ENCODE results near the gene SRP68. TPM values are rescaled to one million over a fixed set of nuclear protein-coding genes. Genes with fewer than 3 reads are reported as not detected.

SRP68 gene
- total and polyA plus RNA-seq, 2 of the 8 experiments (the other 6 are each of a cell fraction or from before 2014, with no cell fraction given), result 57.7 to 83.5 TPM

DNA sequence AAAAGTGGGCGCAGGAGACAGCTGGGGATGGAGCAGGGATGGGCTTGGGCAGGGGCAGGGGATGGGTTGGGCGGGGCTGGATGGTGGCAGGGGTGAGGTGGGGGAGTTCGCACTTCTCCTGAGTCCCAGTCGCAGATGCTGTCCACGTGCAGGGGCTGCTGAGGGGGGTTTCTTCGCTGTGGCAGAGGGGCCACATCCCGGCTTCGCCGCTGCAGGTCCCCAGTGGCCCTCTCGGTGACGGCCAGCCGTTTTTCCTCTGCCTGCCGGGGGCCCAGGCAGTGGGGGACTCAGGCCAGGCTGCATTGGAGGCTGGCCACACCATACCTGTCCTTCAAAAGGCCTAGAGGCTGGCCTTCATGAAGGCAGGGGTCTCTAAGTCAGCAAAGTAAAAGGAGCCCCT is 53.5 kb downstream of the SRP68 start:
- H3K4me2 ChIP-seq (ENCODE audit: insufficient read depth in 1 of 2, low read depth in 2 of 2, low read length in 2 of 2), result no peak overlapping the region
- H3K27me3 ChIP-seq (replicated peaks in 1 of 4; ENCODE audit: control insufficient read depth in 3 of 4, extremely low read depth in 1 of 4, insufficient read depth in 3 of 4, low read length in 3 of 4), result no peaks in the 10 kb centered on the region; a peak in 1 of 7 replicates
- no peak overlapping the region for H2BK20ac ChIP-seq (ENCODE audit: low read length)
- H3K9ac ChIP-seq (replicated peaks in 1 of 4; ENCODE audit: extremely low read depth in 1 of 4, low read depth in 3 of 4, low read length in 3 of 4), result no peak overlapping the region
- no peaks in the 10 kb centered on the region for H3K9me3 ChIP-seq (ENCODE audit: insufficient read depth in 2 of 2, low read depth in 1 of 2, low read length in 1 of 2)
- no peak overlapping the region for H2AFZ ChIP-seq (ENCODE audit: low read length)
- POLR2A ChIA-PET (ENCODE audit: partially characterized antibody), result interaction anchor here (1.1 to 1.9 kb wide), 2 partner anchors 11 kb away, joined by 4 to 6 read pairs; no protein-coding TSS in a partner anchor
- H2BK120ac ChIP-seq (replicated peaks; ENCODE audit: low read depth, low read length), result no peak overlapping the region
- H3K79me1 ChIP-seq (ENCODE audit: low read depth, low read length), result no peaks in the 10 kb centered on the region
- WGBS, 2 experiments (ENCODE audit: extremely low coverage in 1 of 2, insufficient coverage in 1 of 2, insufficient read length in 1 of 2, insufficient replicate concordance in 2 of 2, low coverage in 1 of 2, low lambda C conversion rate in 2 of 2, missing lambda C conversion rate in 1 of 2), result 87% methylated on average over 8 of the region's 13 CpGs; no CpG with 5 or more reads in 1 of the 2 experiments
- CTCF ChIA-PET (ENCODE audit: partially characterized antibody), result interaction anchor here (0.6 to 32.0 kb wide), 9 partner anchors 10 to 394 kb away, joined by 3 to 885 read pairs (median 6); partner anchors contain the start of genes CDK3, MRPL38 and TRIM65
- no peak overlapping the region for H3K56ac ChIP-seq (replicated peaks; ENCODE audit: insufficient read length, low read depth, low read length)
- H3K79me2 ChIP-seq (ENCODE audit: control insufficient read depth in 1 of 2, insufficient read depth in 2 of 2, low read length in 2 of 2), result no peaks in the 10 kb centered on the region
- no peak overlapping the region for H2AK5ac ChIP-seq (ENCODE audit: low read depth, low read length)
- H4K5ac ChIP-seq (ENCODE audit: insufficient read length, low read depth, low read length), result no peak overlapping the region
- H2BK15ac ChIP-seq (ENCODE audit: low read length), result no peak overlapping the region
- no peak for DNase-seq (ENCODE audit: low read depth in 1 of 2, low spot score in 2 of 2)
- H3K23me2 ChIP-seq (ENCODE audit: low read depth, low read length), result no peaks in the 10 kb centered on the region
- H4K91ac ChIP-seq (replicated peaks; ENCODE audit: insufficient read length, low read length), result no peak overlapping the region
- H3K4me3 ChIP-seq (ENCODE audit: extremely low read depth in 1 of 4, insufficient read depth in 2 of 4, low read depth in 3 of 4, low read length in 4 of 4), result no peak overlapping the region
- H3K14ac ChIP-seq (ENCODE audit: insufficient read length), result no peak overlapping the region
- H3K36me3 ChIP-seq (ENCODE audit: control insufficient read depth in 2 of 4, insufficient read depth in 4 of 4, low read length in 3 of 4), result no peaks in the 10 kb centered on the region
- no peak overlapping the region for H2BK5ac ChIP-seq (ENCODE audit: low read depth, low read length)
- H4K20me1 ChIP-seq (replicated peaks in 1 of 2; ENCODE audit: control insufficient read depth in 1 of 2, insufficient read depth in 2 of 2, low read length in 2 of 2), result no peaks in the 10 kb centered on the region
- H3K23ac ChIP-seq (ENCODE audit: insufficient read length), result no peak overlapping the region
- no peak for FAIRE-seq
- no peak overlapping the region for H2BK12ac ChIP-seq (ENCODE audit: low read depth, low read length)
- no peak overlapping the region for H3K4ac ChIP-seq (replicated peaks; ENCODE audit: insufficient read length, low read depth, low read length)
- H3K27ac ChIP-seq (ENCODE audit: low read depth, low read length), result no peak overlapping the region
- TF ChIP-seq, protein P1, sequence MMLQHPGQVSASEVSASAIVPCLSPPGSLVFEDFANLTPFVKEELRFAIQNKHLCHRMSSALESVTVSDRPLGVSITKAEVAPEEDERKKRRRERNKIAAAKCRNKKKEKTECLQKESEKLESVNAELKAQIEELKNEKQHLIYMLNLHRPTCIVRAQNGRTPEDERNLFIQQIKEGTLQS (IDR thresholded peaks at IDR 0.05; ENCODE audit: insufficient read depth, low read depth, low read length), result no peak
- TF ChIP-seq SAP30 (IDR thresholded peaks at IDR 0.05; ENCODE audit: insufficient read depth, insufficient replicate concordance, low read length) (no peak), CHD2 (IDR thresholded peaks at IDR 0.05; ENCODE audit: low read length) (no peak), CHD1 (IDR thresholded peaks at IDR 0.05; ENCODE audit: low read depth, low read length) (no peak), PHF8 (conservative IDR thresholded peaks at IDR 0.05; ENCODE audit: low read depth, low read length) (no peak), BRCA1 (IDR thresholded peaks at IDR 0.05; ENCODE audit: low read depth, low read length) (no peak), CEBPB (IDR thresholded peaks at IDR 0.05; ENCODE audit: low read depth, low read length) (no peak)
- no peak overlapping the region for H4K8ac ChIP-seq (ENCODE audit: extremely low read depth, insufficient read depth, low read length)
- H3K18ac ChIP-seq (ENCODE audit: extremely low read depth, low read length), result no peak overlapping the region
- H3K4me1 ChIP-seq (replicated peaks in 1 of 4; ENCODE audit: control insufficient read depth in 3 of 4, insufficient read depth in 4 of 4, low read length in 3 of 4), result peaks cover 0 to 2% (median under 1%) of the 10 kb centered on the region in 4 experiments; a peak in 3 of 7 replicates

Data from H1 (cell line).